IMR-90 (cell line): Measurements from ENCODE around the gene PTPRO. TPM values are rescaled to one million over a fixed set of nuclear protein-coding genes. Genes with fewer than 3 reads are reported as not detected.

Source experiments
- ATAC-seq: fragments of 200-7000 bp; cut with Tn5 transposase; 2 replicates; pipeline ENCODE4 v1.9.1; 2020; ENCODE audit warnings: low read depth, mild to moderate bottlenecking, moderate library complexity
- BruUV-seq: library from RNA; stranded (reverse); fragments of 400-500 nt; replicated peaks from 2 replicates; lab custom pipeline; 2021; lab: Mats Ljungman, UMichigan
- CTCF ChIA-PET: fragments of 300-600 bp; formaldehyde crosslinking; extraction: SDS; loops from one replicate; lab custom pipeline; 2021; ENCODE audit warnings: antibody characterized with exemption; lab: Yijun Ruan, JAX
- POLR2A ChIA-PET: fragments of 300-600 bp; sonication (Branson Sonifier 250); formaldehyde crosslinking; loops from one replicate; lab custom pipeline; 2022; ENCODE audit warnings: antibody characterized with exemption; ENCODE audit not compliant: unreplicated experiment; lab: Charles Lee
- DNase-seq: peaks from one replicate; pipeline ENCODE4 v3.0.0; 2013
- H2AFZ ChIP-seq: replicated peaks from 2 replicates; pipeline ENCODE3; 2013; ENCODE audit warnings: low read length, mild to moderate bottlenecking; ENCODE audit not compliant: poor library complexity
- H2AK5ac ChIP-seq: 2 replicates; pipeline ENCODE4 v1.6.1; 2013; ENCODE audit warnings: low read depth, low read length, inconsistent platforms
- H2AK9ac ChIP-seq: replicated peaks from 2 replicates; pipeline ENCODE3; 2013; ENCODE audit warnings: mild to moderate bottlenecking, low read depth, low read length, moderate library complexity; ENCODE audit not compliant: poor library complexity
- H2BK120ac ChIP-seq: 2 replicates; pipeline ENCODE4 v1.6.1; 2013; ENCODE audit warnings: low read depth, low read length, inconsistent platforms
- H2BK15ac ChIP-seq: 3 replicates; pipeline ENCODE4 v1.6.1; 2013; ENCODE audit warnings: low read depth, low read length, inconsistent platforms
- H2BK20ac ChIP-seq: 2 replicates; pipeline ENCODE4 v1.6.1; 2013; ENCODE audit warnings: low read depth, mild to moderate bottlenecking, inconsistent platforms, low read length, moderate library complexity
- H2BK5ac ChIP-seq: 2 replicates; pipeline ENCODE4 v1.6.1; 2013; ENCODE audit warnings: mild to moderate bottlenecking, low read depth, low read length, inconsistent platforms; ENCODE audit not compliant: poor library complexity, severe bottlenecking
- H3K14ac ChIP-seq: replicated peaks from 2 replicates; pipeline ENCODE4 v1.6.1; 2013; ENCODE audit warnings: low read depth, low read length, inconsistent platforms
- H3K18ac ChIP-seq: 2 replicates; pipeline ENCODE4 v1.6.1; 2013; ENCODE audit warnings: low read depth, low read length, control low read depth
- H3K23ac ChIP-seq: 2 replicates; pipeline ENCODE4 v1.6.1; 2013; ENCODE audit warnings: low read depth, low read length, inconsistent platforms
- H3K27ac ChIP-seq: 2 replicates; pipeline ENCODE4 v1.5.1; 2013; ENCODE audit warnings: mild to moderate bottlenecking, control low read depth, low read length; ENCODE audit not compliant: insufficient read depth
- H3K27me3 ChIP-seq: 2 replicates; pipeline ENCODE4 v1.6.1; 2013; ENCODE audit warnings: low read length; ENCODE audit not compliant: control insufficient read depth, insufficient read depth
- H3K36me3 ChIP-seq: 2 replicates; pipeline ENCODE4 v1.6.1; 2013; ENCODE audit warnings: low read length, mixed read lengths; ENCODE audit not compliant: control insufficient read depth, insufficient read depth
- H3K4ac ChIP-seq: 2 replicates; pipeline ENCODE4 v1.6.1; 2013; ENCODE audit warnings: low read depth, low read length, inconsistent platforms
- H3K4me1 ChIP-seq: 2 replicates; pipeline ENCODE4 v1.6.1; 2013; ENCODE audit warnings: low read length, mixed read lengths; ENCODE audit not compliant: control insufficient read depth, insufficient read depth
- H3K4me2 ChIP-seq: 2 replicates; pipeline ENCODE4 v1.6.1; 2013; ENCODE audit warnings: low read depth, mild to moderate bottlenecking, control low read depth, low read length, moderate library complexity
- H3K4me3 ChIP-seq: 2 replicates; pipeline ENCODE4 v1.5.1; 2013; ENCODE audit warnings: low read depth, mild to moderate bottlenecking, control low read depth, low read length, moderate library complexity; ENCODE audit not compliant: insufficient read depth
- H3K56ac ChIP-seq: 2 replicates; pipeline ENCODE4 v1.6.1; 2013; ENCODE audit warnings: low read length, inconsistent platforms; ENCODE audit not compliant: insufficient read depth; ENCODE audit errors: extremely low read depth
- H3K79me1 ChIP-seq, 2 experiments: 2 replicates each; pipeline ENCODE4 v1.6.1; 2013; ENCODE audit warnings: low read length in 2 of 2, inconsistent platforms in 1 of 2, low read depth in 1 of 2
- H3K9ac ChIP-seq: 2 replicates; pipeline ENCODE4 v1.6.1; 2013; ENCODE audit warnings: low read depth, low read length, control low read depth
- H3K9me1 ChIP-seq: 2 replicates; pipeline ENCODE4 v1.6.1; 2013; ENCODE audit warnings: low read length, inconsistent platforms; ENCODE audit not compliant: insufficient read depth
- H3K9me3 ChIP-seq: 2 replicates; pipeline ENCODE4 v1.6.1; 2013; ENCODE audit warnings: low read length; ENCODE audit not compliant: control insufficient read depth, insufficient read depth
- H4K20me1 ChIP-seq: 2 replicates; pipeline ENCODE4 v1.6.1; 2013; ENCODE audit warnings: low read length, inconsistent platforms; ENCODE audit not compliant: insufficient read depth
- H4K5ac ChIP-seq: 2 replicates; pipeline ENCODE4 v1.6.1; 2013; ENCODE audit warnings: mild to moderate bottlenecking, low read depth, low read length, control low read depth
- H4K8ac ChIP-seq, 2 experiments: 2 replicates each; pipeline ENCODE4 v1.6.1; 2013; ENCODE audit warnings: low read depth in 2 of 2, low read length in 2 of 2, control low read depth in 1 of 2, inconsistent platforms in 1 of 2
- H4K91ac ChIP-seq: 2 replicates; pipeline ENCODE4 v1.6.1; 2013; ENCODE audit warnings: low read depth, low read length, inconsistent platforms; ENCODE audit not compliant: insufficient read depth
- FOS ChIP-seq: fragments of 150-350 bp; IDR thresholded peaks from 2 replicates; pipeline ENCODE4 v1.6.1; 2016; ENCODE audit warnings: low read depth, low read length
- MAZ ChIP-seq: IDR thresholded peaks from 2 replicates; pipeline ENCODE4 v1.6.1; 2012; ENCODE audit warnings: low read depth, mild to moderate bottlenecking, low read length, improper control_type of control experiment, moderate library complexity, borderline replicate concordance
- MXI1 ChIP-seq: IDR thresholded peaks from 2 replicates; pipeline ENCODE4 v1.6.1; 2012; ENCODE audit warnings: low read depth, mild to moderate bottlenecking, low read length, moderate library complexity, borderline replicate concordance
- NFE2L2 ChIP-seq: fragments of 150-350 bp; IDR thresholded peaks from 2 replicates; pipeline ENCODE4 v1.6.1; 2016; ENCODE audit warnings: low read depth, mild to moderate bottlenecking, low read length
- POLR2A ChIP-seq: IDR thresholded peaks from 2 replicates; pipeline ENCODE4 v1.6.1; 2012; ENCODE audit warnings: mild to moderate bottlenecking, low read depth, low read length
- RAD21 ChIP-seq: IDR thresholded peaks from 2 replicates; pipeline ENCODE4 v1.6.1; 2012; ENCODE audit warnings: low read length, improper control_type of control experiment
- RFX5 ChIP-seq: IDR thresholded peaks from 2 replicates; pipeline ENCODE4 v1.8.0; 2012; ENCODE audit warnings: low read depth, mild to moderate bottlenecking, low read length, moderate library complexity
- SMC3 ChIP-seq: fragments of 150-350 bp; IDR thresholded peaks from 2 replicates; pipeline ENCODE4 v1.6.1; 2016; ENCODE audit warnings: low read depth, mild to moderate bottlenecking, antibody characterized with exemption, low read length, moderate library complexity
- WGBS, 2 experiments: methylation state at CpG; one replicate each; pipeline versions ENCODE4 v1.1.5 to v1.1.7; 2013; ENCODE audit warnings: missing lambda C conversion rate in 2 of 2; ENCODE audit not compliant: insufficient read length in 1 of 2; ENCODE audit errors: extremely low coverage in 2 of 2; 5-methylcytosine and 5-hydroxymethylcytosine counted together
- dilution Hi-C: fragments of 300-500 bp; cut with HindIII; formaldehyde crosslinking; loops from one replicate; pipeline ENCODE4 v1.14.3; 2018; ENCODE audit warnings: low sequenced_read_pairs; ENCODE audit not compliant: unreplicated experiment
- in situ Hi-C: fragments of 300-500 bp; cut with MboI; formaldehyde crosslinking; loops from 3 replicates; pipeline ENCODE4 v1.14.3; 2019; ENCODE audit warnings: low sequenced_read_pairs, inconsistent platforms, mixed read lengths
- intact Hi-C: fragments of 100-400 bp; cut with micrococcal nuclease; formaldehyde crosslinking; loops from 2 replicates; pipeline ENCODE4 v1.10.0; 2022
- polyA plus RNA-seq, 3 experiments: library from polyadenylated mRNA; depleted of rRNA; stranded (reverse); fragments of >200 nt; gene quantifications; 2 replicates each; pipeline ENCODE4 v1.2.3, GENCODE V29; 2012; ENCODE audit warnings: low replicate concordance in 1 of 3
- total RNA-seq: library from RNA; depleted of rRNA; stranded (reverse); fragments of >200 nt; gene quantifications from 2 replicates; pipeline ENCODE4 v1.2.3, GENCODE V29; 2012
- TF ChIP-seq, protein P1 (sequence below): conservative IDR thresholded peaks from 2 replicates; pipeline ENCODE4 v1.5.1; 2012; ENCODE audit warnings: mild to moderate bottlenecking, low read depth, low read length, improper control_type of control experiment

The PTPRO gene
- total and polyA plus RNA-seq, 2 of the 4 experiments (the other 2 are of a cell fraction) = 0.03 to 0.18 TPM

DNA sequence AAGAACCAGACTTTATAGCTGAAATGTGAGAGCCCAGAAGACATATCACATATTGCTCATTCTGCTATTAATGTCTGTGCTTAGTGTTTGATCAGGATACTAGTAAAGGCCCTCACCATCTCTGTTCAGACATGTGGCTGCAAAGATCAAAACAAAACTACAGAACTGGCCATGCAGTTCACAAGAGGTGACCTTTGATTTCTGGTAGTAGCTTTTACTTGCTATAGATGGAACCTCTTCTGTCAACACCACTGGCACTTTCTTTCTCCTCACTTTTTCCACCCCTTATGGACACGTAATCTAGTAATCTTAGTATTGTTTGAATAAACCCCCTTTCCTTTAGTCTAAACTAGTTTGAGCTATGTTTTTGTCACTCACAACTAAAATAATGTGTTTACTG, 252.0 kb downstream of the PTPRO start:
- Histone ChIP-seq H4K8ac (no peak overlapping the region), H3K4ac (no peak overlapping the region), H3K27me3 (no peaks in the 10 kb centered on the region), H2AK9ac (no peak overlapping the region), H3K9me3 (0 out of 2 replicates have a peak, but pooled peaks cover 3% of the 10 kb centered on the region), H4K20me1 (no peaks in the 10 kb centered on the region), H2AFZ (no peak overlapping the region), H3K4me2 (no peak overlapping the region), H3K14ac (no peak overlapping the region), H3K27ac (no peak overlapping the region), H2BK20ac (no peak overlapping the region), H3K18ac (no peak overlapping the region), H2BK15ac (no peak overlapping the region), H3K4me3 (no peak overlapping the region), H3K9me1 (no peaks in the 10 kb centered on the region), H2BK5ac (no peak overlapping the region), H2AK5ac (no peak overlapping the region), H3K79me1 (no peaks in the 10 kb centered on the region), H3K23ac (no peak overlapping the region), H4K91ac (no peak overlapping the region), H2BK120ac (no peak overlapping the region), H3K9ac (no peak overlapping the region), H3K4me1 (peaks cover 2% of the 10 kb centered on the region; the same call in 1 of the 2 replicates), H4K5ac (no peak overlapping the region), H3K36me3 (no peaks in the 10 kb centered on the region), H3K56ac (no peak overlapping the region)
- in situ Hi-C loops = no loop called here
- ATAC-seq (no peak), DNase-seq (no peak)
- POLR2A ChIA-PET = no interaction called here
- CTCF ChIA-PET = interaction anchor here (0.6 to 1.4 kb wide), 4 partner anchors 9 to 354 kb away, joined by 3 read pairs; no protein-coding TSS in a partner anchor
- whole genome bisulfite sequencing, 2 experiments = no CpG with 5 or more reads among the region's 1 CpG
- TF ChIP-seq RFX5 (no peak), MAZ (no peak), MXI1 (no peak), RAD21 (no peak), FOS (no peak), NFE2L2 (no peak), POLR2A (no peak), SMC3 (no peak)
- TF ChIP-seq, protein P1, sequence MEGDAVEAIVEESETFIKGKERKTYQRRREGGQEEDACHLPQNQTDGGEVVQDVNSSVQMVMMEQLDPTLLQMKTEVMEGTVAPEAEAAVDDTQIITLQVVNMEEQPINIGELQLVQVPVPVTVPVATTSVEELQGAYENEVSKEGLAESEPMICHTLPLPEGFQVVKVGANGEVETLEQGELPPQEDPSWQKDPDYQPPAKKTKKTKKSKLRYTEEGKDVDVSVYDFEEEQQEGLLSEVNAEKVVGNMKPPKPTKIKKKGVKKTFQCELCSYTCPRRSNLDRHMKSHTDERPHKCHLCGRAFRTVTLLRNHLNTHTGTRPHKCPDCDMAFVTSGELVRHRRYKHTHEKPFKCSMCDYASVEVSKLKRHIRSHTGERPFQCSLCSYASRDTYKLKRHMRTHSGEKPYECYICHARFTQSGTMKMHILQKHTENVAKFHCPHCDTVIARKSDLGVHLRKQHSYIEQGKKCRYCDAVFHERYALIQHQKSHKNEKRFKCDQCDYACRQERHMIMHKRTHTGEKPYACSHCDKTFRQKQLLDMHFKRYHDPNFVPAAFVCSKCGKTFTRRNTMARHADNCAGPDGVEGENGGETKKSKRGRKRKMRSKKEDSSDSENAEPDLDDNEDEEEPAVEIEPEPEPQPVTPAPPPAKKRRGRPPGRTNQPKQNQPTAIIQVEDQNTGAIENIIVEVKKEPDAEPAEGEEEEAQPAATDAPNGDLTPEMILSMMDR = no peak
- no TSS peak for BruUV-seq
- dilution Hi-C loops = no loop called here
- intact Hi-C loops = no loop called here
